Right forelimb (tissue), 1 donor: ENCODE data around the gene FAR2.
A peak's percentile ranks its signal among the peaks of the same experiment; 100 is the strongest.
"Not testable (repeated sequence)": the region's sequence is repeated elsewhere in the genome, so short reads cannot be mapped to it uniquely, and the experiment has no call there.

Source experiments
- DNase-seq: peaks from one replicate; pipeline ENCODE4 v3.0.0-alpha.2; 2018

Gene FAR2

DNA sequence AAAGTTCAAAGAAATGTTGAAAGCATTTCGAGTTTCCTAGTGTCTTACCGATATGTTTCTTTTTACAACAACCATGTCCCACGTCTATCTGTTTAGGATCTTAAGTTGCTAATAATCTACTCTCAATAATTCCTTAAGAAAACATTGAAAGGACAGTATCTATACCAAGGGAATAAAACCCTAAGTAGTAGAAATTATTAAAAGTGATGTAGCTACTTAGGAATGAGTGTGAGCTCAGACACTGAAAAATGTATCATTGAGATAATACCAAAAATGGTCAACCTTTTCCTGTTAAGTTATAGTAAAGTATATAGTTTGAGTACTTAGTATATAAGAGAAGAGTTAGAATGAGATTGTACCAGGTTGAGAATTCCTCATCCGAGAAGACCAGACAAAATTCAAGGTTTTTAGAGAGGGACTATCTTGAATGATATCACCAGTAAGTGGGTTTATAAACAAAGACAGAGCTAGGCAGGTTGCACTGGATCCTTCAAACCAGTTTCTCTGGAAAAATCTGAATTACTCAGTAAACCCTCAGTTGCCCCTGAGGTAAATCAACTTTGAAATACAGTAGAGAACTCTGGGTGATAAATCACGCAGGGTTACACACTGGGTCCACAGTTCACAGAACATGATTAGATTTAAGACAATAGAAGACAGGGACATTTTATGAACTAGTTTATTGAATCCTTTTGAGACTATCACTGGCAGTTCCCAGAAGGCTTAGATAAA, 135.1 kb downstream of the FAR2 start:
- DNase-seq: no peak

DNA sequence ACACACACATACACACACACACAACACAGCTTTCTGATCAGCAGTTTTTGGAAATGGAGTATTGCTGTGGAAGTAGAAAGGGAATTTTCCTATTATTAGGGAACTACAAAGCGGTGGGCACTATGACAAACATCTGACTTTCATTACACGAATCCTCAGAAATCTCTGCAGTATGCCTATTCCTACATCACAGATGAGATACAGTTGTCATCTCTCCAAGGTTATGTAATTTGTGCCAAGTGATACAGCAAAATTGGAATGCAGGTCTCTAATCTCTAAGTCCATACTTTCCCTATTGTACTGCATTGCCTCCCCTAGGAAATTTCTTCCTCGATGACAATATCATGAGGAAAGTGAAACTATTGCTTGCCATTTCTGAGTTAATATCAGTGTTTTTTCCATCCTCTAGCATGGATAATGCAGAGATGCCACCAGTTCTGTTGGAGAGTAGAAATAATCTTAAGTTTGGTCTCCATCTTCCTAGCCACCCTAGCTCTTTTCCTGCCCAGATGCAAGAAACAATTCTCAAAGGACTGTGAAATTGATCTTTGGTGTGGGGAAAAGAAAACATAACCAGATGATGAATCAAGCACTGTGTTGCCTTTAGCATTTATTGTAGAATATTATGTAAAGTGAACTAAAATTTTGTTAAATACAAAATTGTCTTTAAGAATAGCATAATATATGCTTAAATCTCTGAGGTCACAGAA, 137.2 kb downstream of the FAR2 start:
- no peak for DNase-seq

DNA sequence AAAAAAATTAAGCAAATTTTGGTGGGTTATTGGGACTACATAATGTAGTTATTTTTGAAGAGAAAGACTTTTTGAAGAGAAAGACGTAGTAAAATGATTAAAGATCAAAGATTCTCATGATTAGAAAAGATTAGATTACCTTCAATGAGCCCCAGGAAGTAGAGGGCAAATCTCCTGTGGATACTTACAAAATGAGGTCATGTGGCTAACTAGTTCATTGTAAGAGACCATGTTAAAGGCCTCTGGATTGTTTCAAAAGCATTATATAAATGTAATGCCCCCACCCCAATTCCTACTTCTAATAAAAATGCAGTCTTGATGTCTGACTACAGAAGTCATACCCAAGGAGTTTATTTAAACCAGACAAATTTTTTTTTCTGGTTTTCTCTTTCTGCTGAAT, 138.5 kb downstream of the FAR2 start:
- DNase-seq: no peak

DNA sequence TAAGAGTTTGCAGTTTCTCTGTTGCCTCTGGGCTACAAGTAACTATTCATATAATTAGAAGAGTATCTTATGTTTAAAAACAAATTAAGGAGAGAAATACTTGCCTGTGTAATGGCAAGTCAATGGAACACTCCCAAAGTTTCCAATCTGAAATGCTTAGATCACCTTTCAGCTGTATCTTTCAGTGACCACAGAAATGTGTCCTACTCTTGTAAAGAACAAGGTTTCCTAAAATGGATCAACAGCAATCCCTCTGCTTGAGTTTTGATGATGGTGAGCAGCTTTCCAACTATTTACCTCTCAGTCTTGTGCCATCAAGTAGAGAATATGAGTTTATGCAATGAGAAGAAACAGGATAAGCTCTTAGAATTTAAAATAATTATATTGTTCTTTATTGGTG, 139.0 kb downstream of the FAR2 start:
- DNase-seq: no peak

DNA sequence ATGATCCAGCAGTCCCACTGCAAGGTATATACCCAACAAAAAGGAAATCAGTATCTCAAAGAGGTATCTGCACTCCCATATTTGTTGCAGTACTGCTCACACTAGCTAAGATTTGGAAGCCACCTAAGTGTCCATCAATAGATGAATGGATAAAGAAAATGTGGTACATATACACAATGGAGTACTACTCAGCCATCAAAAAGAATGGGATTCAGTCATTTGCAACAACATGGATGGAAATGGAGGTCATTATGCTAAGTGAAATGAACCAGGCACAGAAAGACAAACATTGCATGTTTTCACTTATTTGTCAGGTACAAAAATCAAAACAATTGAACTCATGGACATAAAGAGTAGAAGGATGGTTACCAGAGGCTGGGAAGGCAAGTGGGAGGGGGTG, 141.4 kb downstream of the FAR2 start:
- DNase-seq: not testable (repeated sequence)

DNA sequence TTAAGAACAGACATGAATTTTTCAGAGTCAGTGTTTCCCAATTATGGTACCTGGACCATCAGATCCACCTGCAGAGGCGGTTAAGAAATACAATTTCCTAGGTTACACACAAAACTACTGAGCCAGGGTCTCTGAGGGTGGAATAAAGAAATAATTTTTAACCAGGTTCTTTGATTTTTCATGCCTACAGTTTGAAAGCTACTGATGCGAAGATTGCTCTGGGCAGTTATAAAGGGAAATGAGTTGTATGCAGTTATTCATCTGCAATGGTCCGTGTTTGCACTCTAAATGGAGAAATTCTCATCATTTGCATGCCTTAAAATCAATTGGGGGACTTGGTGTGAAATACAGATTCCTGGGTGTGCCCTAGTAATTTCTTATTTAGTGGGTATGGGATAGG, 142.1 kb downstream of the FAR2 start:
- DNase-seq: no peak

DNA sequence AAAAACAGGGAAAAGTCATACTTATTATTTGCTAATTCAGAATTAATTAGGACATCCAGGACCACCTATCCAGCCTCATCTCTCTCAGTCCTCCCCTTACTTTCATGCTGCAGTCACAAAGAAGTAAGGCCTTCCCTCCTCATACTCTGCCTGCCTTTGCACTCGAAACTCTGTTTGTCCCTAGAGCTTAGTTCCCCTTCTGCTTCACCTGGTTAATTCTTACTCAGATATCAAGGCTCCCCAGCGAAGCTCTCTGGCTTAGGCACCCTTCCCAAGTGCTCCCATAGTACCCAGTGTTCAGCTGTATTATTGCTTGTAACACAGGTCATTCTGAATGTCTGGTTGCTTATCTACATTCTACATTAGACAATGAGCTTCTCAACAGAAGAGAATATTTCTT, 150.6 kb downstream of the FAR2 start:
- no peak for DNase-seq

DNA sequence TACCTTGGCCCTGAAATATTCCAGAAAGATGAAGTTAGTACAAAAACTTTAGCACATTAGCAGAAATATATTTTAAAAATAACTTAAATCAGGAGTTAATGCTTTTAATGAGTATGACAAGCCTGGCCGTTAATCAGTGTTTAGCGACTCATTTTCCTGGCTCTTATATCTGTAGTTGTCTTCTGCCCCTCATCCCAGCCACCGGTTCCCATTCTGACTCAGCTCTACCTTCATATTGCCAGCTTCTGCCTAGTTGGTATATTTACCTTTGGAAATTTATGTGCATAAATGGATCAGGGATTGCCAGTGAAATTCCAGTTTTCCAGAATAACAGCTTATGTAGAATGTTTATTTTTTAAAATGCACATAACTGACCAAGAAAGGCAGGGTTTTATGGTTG, 152.0 kb downstream of the FAR2 start:
- DNase-seq: no peak

DNA sequence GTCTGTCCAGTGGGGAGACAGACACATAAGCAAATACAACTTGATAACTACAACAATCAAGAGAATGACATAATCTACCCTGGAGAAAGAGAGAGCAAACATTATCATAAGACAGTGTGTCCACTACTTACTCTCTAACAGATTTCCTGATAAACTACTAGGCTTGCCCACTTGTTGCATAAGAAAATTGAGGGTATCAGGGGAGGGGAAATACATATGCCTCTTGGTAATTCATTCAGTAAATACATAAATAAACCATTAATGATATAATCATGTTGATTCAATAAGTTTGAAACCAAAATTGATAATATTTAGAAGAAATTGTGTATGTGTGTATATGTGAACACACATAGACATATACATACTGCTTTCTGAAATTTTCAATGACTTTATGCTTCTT, 155.3 kb downstream of the FAR2 start:
- DNase-seq: no peak

DNA sequence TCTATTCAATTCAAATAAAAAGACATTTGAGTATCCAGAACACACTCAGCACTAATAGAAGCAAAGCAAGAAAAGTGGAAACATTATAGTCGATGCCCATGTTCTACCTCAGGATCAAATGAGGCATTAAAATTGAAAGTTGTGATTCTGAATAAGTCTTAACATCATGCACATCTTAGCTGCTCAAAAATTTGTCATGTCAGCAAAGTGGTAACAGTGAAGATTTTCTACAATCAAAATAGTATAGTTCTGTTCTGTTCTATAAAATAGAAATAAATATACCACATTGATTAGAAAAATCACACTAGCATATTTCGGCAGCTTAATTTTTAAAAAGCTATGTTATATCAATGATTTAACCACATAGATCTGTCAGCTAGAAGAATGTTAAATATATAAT, 157.2 kb downstream of the FAR2 start:
- DNase-seq: no peak

DNA sequence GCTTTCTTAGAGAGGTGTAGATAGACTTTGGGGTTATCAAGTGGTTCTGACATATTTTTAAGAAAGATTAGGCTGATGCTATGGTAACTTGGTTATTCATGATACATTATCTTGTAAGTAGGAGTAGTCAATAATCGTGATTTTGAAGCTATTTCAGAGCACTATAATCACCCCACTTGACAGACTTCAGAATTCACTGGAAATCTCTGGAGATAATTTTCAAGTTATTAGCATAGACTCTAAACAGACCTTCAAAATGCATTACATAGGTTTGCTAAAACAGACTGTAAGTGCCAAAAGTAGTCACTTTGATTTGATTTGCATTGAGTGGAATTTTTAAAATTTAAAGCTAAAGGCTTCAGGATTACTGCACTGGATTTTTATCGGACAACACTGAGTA, 157.6 kb downstream of the FAR2 start:
- no peak for DNase-seq

DNA sequence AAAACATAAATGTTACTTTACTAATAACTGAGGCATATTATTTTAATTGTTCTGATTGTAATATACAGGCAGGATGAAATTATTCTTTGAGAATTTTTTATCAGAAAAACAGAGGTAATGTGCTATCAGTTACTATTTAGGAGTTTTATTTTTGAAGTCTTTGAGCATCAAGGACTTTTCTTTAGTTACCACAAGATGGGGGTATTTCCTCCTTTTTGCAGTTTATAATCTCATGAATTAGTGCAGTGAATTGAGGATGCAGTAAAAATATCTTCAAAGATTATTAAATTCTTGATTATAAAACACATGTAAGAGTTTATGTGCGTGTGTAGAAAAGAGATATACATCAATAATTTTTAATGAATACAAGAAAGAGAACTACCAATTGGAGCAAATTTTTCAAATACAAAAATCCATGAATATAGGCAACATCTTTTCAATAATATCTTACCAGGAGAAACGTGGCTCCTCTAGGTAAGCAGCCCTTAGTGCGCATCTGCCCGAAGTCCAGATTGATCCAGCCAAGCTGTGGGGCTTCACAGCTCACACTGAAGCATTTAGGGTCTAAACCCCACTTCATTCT, 160.3 kb downstream of the FAR2 start:
- DNase-seq: no peak

DNA sequence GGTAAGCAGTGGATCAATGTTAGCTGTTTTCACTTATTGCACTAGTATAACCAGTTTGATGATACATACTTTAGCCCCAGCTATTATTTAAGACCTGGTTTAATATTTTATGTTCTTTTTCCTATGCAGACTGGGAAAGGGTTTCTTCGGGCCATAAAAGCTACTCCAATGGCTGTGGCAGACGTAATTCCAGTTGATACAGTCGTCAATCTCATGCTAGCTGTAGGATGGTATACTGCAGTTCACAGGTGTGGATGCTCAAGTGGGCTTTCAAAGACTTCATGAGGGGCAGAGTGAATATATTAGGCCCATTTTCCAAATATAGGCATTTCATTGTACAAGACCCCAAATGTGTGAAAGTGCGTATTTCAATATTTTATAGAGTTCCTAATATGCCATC, 161.8 kb downstream of the FAR2 start:
- no peak for DNase-seq

DNA sequence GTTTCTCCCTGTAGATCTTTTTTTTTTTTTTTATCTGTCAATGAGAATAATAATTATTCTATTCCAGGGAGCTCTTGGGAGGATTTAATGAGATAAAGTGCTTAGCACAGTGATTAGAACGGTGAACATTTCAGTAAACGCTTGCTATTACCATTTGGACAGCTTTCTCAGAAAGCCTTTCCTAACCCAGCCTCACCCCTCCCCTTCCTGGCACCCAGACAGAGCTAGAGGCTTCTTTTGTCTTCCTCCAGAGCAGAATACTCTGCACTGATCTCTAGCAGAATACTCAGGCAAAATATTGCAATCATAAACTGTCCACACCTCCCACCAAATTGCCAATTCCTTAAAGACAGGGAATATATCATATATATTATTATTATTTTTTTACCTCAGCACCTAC, 165.3 kb downstream of the FAR2 start:
- DNase-seq: no peak

DNA sequence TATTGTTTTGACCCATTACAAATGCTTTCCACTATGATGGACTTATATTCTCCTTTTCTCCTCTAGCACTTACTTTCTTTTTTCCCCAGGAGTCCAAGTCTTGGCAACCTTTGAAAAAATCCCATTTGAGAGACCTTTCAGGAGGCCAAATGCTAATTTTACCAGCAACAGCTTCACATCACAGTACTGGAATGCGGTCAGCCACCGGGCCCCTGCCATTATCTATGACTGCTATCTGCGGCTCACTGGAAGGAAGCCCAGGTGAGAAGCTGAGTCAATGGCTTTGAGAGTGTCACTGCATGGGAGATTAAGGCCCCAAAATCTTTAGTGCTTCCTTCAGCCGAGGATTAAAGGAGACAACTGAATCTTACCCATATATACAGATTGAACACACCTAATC, 167.7 kb downstream of the FAR2 start:
- DNase-seq: no peak

DNA sequence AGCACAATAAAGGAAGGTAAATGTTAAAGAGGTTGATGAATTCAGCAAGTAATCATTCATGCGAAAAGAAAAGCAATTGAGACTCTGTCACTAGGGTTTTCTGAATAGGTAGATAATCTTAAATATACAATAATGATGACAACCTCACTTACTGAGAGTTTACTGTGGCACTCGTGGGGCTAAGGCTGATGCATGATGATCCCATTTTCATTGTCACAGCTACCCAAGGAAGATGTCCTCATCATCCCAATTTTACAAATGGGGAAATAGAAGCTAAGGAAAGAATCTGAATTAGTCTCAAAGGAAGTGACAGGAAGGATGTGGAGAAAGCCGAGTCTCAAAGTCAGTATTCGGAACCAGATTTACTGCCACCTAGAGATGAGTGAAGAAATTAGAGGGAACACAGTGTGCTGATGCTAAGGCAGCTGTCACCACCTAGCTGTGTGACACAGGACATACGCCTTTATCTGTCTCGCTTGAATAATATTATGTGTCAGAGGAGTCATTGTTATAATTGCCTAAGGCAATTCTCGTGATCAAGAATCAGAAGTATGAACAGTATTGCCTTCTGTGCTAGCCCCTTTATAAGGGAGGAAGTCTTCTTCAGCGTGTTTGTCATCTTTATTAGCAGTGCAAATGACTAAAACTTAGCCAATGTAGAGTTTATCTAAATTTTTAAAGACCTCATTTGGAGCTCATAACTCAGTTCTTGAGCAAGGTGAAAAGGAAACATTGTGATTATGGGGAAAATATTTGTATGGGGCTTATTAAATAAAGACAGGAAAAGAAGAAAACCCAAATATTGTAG, 168.7 kb downstream of the FAR2 start:
- peak; percentile 45 for DNase-seq

DNA sequence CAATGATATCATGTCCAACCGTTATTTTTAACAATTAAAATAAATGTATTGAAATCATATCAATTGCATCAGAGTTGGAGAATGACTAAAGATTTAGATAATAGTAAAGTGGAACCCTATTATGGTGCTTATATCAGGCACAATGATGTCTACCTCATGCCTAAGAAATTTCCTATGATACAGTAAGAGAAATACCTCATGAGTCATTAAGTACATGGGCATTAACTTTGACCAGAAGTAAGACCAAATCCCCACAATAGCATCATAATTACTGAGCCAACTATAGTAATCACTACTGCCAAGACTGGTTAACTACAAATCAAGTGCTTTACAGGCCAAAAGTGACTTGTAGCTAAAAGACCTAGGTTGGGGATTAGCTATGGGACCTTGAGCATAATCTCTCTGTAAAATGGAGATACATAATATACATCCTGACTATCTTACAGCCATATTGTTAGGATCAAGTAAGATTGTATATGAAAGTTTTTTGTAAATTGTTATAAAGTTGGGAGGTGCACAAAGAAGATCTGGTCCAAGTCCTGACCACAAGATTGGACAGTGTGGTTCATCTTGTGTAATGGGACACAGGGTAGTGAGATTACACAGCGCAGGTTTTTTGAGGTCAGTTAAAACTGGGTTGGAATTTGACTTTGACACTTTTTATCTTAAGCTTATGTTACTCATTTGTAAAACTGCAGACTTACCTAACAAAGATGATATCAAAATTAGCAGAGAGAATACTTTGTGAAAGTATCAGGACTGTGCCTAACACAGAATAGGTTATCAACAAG, 171.4 kb downstream of the FAR2 start:
- no peak for DNase-seq

DNA sequence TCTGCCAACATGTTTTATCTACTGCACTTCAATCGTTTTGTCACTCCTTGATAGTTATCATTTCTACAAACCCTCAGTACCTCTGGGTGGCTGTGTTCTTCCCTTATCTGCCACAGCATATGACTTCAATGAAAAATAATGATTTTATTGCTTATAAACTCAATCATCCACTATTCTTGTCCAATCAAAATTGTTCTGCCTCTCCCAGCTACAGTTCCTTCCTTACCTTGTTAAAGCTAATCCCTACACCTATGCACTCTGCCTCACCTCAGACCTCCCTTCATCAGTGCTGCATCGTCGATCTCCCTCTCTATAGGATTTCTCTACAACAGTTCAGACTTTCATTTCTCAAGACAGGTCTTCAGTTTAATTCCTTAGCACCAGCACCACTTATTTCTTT, 173.1 kb downstream of the FAR2 start:
- DNase-seq: no peak

DNA sequence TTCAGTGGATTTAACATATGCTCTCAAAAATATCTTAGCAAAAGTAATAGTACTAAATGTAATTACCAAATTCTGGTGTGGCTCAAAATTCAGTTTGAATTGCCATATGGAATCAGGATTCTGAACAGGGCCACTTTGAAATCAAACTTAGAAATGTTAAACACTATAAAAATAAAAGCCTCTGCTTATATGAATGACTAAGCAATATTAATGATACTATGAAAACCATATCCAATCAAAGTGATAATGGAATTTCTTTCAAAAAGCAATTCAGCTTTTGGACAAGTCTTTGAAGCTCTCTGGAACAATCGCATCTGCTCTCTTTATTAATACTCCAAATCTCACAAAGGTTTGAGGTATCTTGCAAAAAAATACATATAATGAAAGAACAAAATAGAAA, 180.3 kb downstream of the FAR2 start:
- DNase-seq: no peak

DNA sequence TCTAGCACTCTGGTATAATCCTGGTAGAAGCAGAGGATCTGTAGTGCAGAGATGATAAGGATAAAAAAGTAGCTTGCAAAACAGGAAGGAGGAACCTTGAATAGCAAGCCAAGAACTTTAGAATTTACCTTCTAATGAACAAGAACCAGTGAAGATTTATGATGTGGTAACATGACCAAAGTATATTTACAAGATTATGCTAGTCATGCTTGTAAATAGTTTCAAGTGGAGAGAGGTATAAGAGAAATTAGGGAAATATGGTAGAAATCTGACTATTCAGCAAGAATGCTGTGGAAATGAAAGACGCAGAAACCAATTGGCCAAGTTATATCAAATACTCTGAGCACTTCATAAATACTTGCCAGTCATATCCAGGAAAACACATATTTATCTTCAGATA, 184.1 kb downstream of the FAR2 start:
- no peak for DNase-seq

DNA sequence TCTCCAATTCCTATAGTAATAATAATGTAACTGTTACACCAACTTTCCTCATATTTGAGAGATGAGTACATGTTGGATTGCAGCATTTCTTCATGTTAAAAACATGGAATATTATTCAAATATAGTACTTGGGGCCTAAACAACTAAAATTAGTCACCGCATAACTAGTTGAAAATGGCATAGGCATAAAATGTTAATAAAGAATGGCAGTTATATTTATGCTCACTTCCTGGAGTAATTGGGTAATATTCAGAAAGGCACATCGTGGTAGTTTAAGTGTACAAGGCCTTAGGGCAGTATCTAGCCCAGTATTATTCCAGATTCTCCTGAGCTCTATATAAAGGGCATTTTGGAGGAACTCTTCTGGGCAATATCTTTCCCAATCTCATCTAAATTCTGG, 185.9 kb downstream of the FAR2 start:
- DNase-seq: no peak

DNA sequence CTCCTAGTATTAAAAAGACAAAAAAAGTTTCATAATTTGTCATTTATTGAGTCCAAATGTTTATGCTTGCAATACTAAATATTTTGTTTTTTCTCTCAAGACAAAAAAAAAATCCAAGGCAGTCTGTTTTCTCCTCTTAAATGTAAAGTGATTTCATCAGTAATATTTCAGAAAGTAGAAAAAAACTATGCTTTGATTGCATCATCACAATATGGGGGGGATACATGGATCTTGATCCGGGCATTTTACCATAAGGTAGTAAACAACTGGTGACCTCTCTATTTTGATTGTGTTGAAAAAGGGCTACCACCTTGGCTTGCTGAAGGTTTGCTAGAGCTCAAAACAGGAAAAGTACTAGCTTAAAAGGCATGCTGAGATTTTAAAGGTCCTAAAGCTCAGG, 188.2 kb downstream of the FAR2 start:
- DNase-seq: no peak
